Measurements from ENCODE around the gene PLK5. TPM values are rescaled to one million over a fixed set of nuclear protein-coding genes. Genes with fewer than 3 reads are reported as not detected.

Gene PLK5
- total RNA-seq, 1 donor from 2014 or later, result not detected

DNA sequence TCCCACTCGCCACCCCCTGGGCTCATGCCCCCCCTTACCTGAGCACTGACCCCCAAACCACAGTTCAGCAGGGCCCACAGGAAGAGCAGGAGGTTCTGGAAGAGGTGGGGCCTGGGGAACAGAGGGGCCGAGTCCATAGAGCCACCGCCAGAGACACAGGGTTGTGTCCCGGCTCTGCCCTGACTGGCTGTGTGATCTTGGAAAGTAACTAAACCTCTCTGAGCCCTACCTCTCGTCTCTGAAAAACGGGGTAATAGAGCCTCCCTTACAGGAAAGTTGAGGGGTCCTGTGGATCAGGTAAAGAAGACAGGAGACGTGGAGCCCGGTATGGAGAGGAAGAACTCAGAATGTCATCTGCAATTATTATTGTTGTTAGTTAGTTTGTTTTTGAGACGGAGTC is 13.1 kb upstream of the PLK5 start:
- H3K4me3 ChIP-seq (ENCODE audit: low read depth, low read length), result no peak overlapping the region
- no peaks in the 10 kb centered on the region for H3K27me3 ChIP-seq (ENCODE audit: control insufficient read depth, insufficient read depth, low read length)
- TF ChIP-seq, protein P1, sequence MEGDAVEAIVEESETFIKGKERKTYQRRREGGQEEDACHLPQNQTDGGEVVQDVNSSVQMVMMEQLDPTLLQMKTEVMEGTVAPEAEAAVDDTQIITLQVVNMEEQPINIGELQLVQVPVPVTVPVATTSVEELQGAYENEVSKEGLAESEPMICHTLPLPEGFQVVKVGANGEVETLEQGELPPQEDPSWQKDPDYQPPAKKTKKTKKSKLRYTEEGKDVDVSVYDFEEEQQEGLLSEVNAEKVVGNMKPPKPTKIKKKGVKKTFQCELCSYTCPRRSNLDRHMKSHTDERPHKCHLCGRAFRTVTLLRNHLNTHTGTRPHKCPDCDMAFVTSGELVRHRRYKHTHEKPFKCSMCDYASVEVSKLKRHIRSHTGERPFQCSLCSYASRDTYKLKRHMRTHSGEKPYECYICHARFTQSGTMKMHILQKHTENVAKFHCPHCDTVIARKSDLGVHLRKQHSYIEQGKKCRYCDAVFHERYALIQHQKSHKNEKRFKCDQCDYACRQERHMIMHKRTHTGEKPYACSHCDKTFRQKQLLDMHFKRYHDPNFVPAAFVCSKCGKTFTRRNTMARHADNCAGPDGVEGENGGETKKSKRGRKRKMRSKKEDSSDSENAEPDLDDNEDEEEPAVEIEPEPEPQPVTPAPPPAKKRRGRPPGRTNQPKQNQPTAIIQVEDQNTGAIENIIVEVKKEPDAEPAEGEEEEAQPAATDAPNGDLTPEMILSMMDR (IDR thresholded peaks at IDR 0.05; ENCODE audit: insufficient read depth, low read length, severe bottlenecking), result no peak
- H3K36me3 ChIP-seq (ENCODE audit: control insufficient read depth, insufficient read depth, low read length), result no peaks in the 10 kb centered on the region
- FAIRE-seq, result no peak
- DNase-seq (ENCODE audit: low read depth), result no peak

DNA sequence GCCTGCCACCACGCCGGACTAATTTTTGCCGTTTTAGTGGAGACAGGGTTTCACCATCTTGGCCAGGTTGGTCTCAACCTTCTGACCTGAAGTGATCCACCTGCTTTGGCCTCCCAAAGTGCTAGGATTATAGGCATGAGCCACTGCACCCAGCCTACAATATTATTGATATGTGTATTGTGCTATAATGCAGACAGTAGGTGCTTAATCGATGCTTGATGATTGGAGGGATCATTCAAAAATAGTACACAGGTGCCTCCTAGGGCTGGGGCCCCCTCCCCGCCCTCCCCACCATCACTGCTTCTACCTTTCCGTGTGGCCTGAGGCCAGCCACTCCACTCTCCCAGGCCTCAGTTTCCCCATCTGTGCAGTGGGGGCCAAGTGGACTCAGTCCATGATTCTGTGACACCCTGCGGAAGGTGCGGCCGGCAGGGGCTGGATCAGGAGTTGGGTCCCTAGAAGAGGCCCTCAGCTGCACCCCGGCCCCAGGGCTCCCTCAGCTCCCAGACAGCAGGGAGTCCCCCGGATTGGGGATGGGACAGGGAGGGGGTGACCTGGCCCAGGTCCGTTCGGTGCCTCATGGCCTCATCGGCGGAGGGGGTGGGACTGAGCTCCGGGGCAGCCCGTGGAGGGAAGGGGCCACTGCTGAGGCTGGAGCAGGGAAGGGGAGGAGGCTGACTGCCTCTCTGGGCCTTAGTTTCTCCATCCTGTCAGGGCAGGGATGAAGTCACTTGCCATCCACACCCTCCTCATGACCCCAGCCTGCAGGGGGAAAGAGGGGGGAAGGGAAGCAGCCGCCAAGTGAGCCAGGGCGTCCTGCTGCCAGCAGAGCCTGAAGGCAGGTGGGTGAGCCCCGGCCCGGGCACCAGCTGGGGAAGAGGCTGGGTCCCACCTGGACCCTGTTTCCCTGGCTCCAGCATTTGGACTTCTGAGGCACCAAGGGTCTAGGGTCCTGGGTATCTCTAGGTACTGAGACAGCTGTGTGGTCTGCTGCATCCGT is 12.3 kb upstream of the PLK5 start:
- Histone ChIP-seq H3K36me3 (ENCODE audit: control insufficient read depth, insufficient read depth, low read length) (no peaks in the 10 kb centered on the region), H3K4me3 (ENCODE audit: low read depth, low read length) (no peak overlapping the region), H3K27me3 (ENCODE audit: control insufficient read depth, insufficient read depth, low read length) (no peaks in the 10 kb centered on the region)
- FAIRE-seq (no peak), DNase-seq (ENCODE audit: low read depth) (no peak)
- TF ChIP-seq, protein P1 (IDR thresholded peaks at IDR 0.05; ENCODE audit: insufficient read depth, low read length, severe bottlenecking), result no peak

DNA sequence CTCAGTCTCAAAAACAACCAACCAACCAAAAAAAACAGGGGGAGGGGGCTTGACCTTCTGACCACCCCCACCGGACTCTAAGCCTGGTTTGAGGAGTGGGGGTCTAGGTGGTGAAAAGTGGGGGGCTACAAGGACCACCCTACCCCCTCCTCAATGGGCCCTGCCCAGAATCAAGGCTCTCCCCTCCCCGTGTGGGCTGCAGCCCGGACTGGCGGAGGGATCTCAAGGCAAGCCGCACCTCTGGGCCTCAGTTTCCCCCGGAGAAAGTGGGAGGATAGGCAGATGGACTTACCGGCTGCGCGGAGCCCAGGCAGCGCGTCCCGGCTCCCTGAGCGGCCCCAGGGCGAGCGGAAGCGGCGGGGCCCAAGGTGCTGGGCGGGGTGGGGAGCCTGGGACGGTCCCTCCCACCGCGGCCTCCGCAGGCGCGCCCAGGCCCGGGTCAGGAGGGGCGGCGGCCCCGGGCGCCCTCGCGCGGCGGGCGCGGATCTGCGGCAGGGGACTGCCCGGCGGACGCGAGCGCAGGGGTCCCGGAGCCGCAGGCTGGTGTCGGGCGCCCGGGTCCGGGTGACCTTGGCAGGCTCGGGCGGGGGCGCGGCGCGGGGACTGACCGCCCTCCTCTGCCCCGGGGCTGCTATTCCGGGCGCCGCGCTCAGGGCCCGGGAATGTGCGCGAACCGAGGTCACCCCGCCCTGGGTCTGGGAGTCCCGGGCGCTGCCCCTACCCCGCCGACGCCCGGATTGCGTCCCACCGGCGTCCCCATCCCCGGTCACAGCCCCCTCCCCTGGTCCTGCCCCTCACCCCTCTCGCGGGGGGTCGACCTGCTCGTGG is 11.0 kb upstream of the PLK5 start, which contains the start of gene ADAMTSL5:
Gene ADAMTSL5, minus strand, starts transcription at position 349 of the 828 bp plus-strand sequence. CDS start 2,076 bp downstream, outside the sequence.
- Histone ChIP-seq H3K36me3 (ENCODE audit: control insufficient read depth, insufficient read depth, low read length) (no peaks in the 10 kb centered on the region), H3K4me3 (ENCODE audit: low read depth, low read length) (peak within 1 kb of the TSS; percentile 60), H3K27me3 (ENCODE audit: control insufficient read depth, insufficient read depth, low read length) (no peaks in the 10 kb centered on the region)
- FAIRE-seq (no peak), DNase-seq (ENCODE audit: low read depth) (peak; percentile 41)
- TF ChIP-seq, protein P1 (IDR thresholded peaks at IDR 0.05; ENCODE audit: insufficient read depth, low read length, severe bottlenecking), result peak; percentile 3

DNA sequence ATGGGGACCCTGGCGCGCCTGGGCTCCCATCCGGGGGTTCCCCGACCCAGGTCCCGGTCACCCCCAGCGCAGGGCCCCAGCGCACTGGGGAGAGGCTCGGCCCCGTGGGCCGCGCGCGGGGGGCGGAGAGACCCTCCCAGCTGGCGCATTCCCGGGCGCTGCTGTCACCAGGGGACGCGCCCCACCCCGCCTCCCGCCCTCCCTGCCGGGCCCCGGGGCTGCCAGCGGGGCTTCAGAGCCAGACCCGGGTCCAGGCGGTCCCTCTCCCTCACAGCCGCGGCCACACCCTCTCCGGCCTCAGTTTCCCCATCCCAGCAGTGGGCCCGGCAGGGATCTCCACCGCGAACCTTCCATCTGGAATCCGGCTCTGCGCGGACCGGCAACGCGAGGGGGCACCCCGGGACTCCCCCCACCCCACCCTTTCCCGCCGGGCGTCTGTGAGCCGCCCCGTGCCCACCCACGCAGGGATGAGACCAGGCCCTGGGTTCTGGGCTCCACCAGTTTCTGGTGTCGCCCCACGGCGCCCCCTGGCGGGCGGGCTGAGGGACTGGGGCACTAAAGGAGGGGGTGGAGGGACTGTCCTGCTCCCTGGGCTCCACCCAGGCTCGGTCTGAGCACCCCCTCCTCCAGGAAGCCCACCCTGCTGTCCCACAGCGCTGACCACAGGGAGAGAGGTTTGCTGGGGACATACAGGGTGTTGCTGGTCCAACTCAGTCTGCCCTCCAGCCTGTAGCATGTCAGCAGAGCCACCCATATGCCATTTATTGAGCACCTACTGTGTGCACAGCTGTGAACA is 10.2 kb upstream of the PLK5 start:
- Histone ChIP-seq H3K27me3 (ENCODE audit: control insufficient read depth, insufficient read depth, low read length) (no peaks in the 10 kb centered on the region), H3K36me3 (ENCODE audit: control insufficient read depth, insufficient read depth, low read length) (no peaks in the 10 kb centered on the region), H3K4me3 (ENCODE audit: low read depth, low read length) (peak overlapping the region; percentile 60)
- FAIRE-seq, result no peak
- TF ChIP-seq, protein P1 (IDR thresholded peaks at IDR 0.05; ENCODE audit: insufficient read depth, low read length, severe bottlenecking), result peak; percentile 93
- DNase-seq (ENCODE audit: low read depth), result peak; percentile 39

DNA sequence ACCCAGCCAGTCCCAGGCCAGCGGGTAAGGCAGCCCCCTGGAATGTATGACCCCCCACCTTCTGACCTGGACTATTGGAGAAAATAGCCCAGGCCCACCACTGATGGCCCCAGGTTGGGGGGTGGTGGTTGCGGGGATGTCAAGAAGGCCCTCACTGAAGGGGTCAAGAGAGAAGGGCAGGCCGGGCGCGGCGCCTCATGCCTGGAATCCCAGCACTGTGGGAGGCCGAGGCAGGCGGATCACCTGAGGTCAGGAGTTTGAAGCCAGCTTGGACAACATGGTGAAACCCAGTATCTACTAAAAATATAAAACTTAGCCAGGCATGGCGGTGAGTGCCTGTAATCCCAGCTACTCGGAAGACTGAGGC is 9.6 kb upstream of the PLK5 start:
- H3K36me3 ChIP-seq (ENCODE audit: control insufficient read depth, insufficient read depth, low read length), result no peaks in the 10 kb centered on the region
- TF ChIP-seq, protein P1 (IDR thresholded peaks at IDR 0.05; ENCODE audit: insufficient read depth, low read length, severe bottlenecking), result no peak
- no peaks in the 10 kb centered on the region for H3K27me3 ChIP-seq (ENCODE audit: control insufficient read depth, insufficient read depth, low read length)
- no peak overlapping the region for H3K4me3 ChIP-seq (ENCODE audit: low read depth, low read length)
- DNase-seq (ENCODE audit: low read depth) (no peak), FAIRE-seq (no peak)
